ENCODE results near the gene MRPL46.
"Not testable (repeated sequence)": the region's sequence is repeated elsewhere in the genome, so short reads cannot be mapped to it uniquely, and the experiment has no call there.

Gene MRPL46

DNA sequence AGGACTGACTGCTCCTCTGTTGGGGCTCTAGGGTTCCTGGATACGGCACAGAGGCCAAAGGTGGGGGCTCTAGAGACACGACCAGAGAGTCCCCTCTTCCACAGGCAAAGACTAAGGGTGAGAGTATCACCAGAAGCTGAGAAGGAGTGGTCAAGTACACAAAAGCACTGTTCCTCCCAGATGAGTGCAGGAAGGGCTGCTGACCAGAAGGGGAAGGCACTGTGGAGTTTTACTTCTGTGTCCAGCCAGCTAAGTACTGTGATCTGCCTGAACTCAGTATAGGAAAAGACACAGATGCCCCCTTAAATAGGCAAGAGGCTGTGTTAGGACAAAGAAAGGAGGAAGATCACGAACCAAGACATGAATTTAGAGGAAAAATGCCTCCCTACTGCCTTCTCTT is 12.0 kb upstream of the MRPL46 start:
- no peak for DNase-seq (ENCODE audit: extremely low read depth in 1 of 2, low read depth in 1 of 2)

DNA sequence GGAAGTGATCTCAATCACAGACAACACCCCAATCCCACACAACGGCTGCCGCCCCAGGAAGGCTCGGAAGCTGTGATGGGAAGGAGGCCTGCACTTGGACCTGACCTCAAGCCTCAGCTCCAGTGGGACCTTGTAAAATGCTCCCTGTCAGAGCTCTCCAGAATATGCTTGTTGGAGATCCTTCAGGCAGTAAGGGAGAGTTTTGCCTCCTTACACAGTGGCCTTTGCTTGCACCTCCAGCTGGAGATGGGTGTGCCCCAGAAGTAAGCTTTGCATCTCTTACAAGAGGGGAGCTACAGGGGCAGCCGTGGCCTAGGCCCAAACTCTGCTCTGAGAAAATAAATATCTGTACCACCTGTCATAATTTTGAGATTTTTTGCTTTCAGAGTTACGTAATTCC is 10.7 kb upstream of the MRPL46 start:
- DNase-seq (ENCODE audit: extremely low read depth in 1 of 2, low read depth in 1 of 2): no peak

DNA sequence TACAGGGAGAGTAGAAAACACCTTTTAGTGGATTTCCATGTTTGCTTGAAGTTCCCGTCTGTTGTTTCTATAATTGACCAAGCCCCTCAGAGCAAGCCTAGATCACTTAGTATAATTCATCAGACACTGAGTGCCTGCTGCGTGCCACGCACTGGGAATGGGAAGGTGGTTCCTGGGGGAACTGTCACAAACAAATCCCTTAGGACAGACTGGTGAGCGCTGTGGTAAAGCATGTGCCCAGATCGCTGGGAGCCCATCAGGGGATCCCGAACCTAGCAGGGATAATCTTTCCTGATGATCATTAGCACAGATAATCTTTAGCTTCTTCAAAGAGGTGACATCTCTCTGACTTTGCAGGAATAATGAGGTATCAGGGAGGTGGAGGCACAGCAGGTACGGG is 9.9 kb upstream of the MRPL46 start:
- no peak for DNase-seq (ENCODE audit: extremely low read depth in 1 of 2, low read depth in 1 of 2)

DNA sequence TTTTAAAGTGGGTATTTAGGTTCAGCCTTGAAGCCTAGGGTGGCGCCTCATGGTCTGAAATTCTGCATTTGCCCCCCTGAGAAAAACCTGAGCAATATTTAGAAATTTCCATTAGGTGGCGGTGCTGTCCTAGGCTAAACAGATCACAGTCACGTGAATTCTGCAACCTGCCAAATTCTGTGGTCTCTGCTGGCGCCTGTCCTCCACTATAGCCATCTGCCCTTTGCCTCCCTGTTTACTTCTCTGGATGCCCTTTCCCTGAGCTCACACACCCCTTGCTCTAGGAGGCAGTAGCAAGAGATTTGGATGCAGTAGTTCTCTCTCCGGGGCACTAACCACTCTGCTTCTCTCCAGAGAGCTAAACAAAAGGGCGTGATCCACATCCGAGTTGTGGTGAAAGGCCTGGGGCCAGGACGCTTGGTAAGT is 9.5 kb upstream of the MRPL46 start:
- no peak for DNase-seq (ENCODE audit: extremely low read depth in 1 of 2, low read depth in 1 of 2)

DNA sequence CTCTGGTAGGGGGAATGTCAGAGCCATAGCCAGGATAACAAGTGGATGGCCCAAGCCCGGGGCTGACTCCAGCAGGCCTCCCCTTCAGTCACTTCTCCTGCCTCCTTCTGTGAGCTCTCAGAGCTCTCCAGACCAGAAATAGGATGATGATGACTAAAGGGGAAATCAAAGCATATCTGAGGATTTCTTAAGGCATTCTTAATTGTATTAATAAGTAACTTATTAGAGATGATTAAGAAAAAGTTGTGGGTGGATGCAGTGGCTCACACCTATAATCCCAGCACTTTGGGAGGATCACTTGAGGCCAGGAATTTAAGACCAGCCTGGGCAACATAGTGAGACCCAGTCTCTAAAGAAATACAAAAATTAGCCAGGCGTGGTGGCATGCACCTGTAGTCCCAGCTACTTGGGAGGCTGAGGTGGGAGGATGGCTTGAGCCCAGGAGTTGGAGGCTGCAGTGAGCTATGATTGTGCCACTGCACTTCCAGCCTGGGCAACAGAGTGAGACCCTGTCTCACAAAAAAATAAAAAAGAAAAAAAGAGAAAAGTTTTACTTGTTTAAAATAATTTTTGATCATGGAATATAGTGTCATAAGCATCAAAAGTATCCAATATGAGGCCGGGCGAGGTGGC is 6.6 kb upstream of the MRPL46 start:
- not testable (repeated sequence) for DNase-seq (ENCODE audit: extremely low read depth in 1 of 2, low read depth in 1 of 2)

DNA sequence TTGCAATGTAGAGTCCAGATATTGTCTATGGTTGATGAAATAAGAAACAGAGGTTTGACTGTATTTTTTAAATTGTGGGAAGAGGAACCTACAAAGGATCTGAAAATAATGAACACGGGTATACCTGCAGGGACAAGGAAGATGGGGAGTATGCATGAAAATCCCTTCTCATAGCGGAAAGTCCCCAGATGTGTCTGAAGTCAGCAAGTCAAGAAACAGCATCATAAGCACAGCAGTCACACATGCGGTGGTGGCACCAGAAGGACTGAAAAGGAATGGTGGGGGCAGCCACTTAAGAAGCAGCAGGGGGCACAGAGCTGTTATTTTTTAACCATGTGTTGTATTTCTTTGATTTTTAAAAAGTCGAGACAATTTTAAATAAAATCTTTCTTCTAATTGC is 5.0 kb upstream of the MRPL46 start:
- DNase-seq (ENCODE audit: extremely low read depth in 1 of 2, low read depth in 1 of 2): no peak

DNA sequence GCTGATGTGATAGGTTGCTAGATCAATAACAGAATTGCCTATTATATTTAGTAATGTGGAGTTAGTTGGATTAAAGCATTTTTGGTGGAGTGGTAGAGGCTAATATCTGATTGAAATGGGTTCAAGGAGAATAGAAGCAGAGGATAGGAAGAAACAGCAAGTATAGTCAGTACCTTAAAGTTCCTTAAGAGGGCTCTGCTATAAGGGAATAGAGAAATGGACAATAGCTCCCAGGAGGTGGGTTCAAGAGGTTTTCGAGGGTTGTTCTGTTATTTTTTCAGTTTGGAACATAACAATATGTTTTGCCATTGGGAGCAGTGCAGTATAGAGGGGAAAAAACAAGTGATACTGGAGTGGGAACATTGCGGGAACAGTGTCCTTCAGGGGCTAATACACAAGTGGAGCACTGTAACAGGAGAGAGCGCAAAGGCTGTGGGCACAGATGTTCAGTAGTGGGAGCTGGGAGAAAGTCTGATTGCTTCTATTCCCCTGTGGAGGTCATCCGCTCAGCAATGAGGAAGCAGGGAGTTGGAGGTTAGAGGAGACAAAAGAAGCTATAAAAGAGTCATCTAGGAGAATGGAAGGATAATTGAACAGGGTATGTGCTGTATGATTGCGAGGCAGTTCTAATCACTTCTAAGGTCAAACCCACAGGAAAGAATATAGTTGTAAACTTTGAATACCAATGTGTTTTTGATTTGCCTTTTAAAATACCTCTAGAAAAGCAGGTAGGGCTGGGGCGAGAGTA is 3.6 kb upstream of the MRPL46 start:
- DNase-seq (ENCODE audit: extremely low read depth in 1 of 2, low read depth in 1 of 2): no peak

DNA sequence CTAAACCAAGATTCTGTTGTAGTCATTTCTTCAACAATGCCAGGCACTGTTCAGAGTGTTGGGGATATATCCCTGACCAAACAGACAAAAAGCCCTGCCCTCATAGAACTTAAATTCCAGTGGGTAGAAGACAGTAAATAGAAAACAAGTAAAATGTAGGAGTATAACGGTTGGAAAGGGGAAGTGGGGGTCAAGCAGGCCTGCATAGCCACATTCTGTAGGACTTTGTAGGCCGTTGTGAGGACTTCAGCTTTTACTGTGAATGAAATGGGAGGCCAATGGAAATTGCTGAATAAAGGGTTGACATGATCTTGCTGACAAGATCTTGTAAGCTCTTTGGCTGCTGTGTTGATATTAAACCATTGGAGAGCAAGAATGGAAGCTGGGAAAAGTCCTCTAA is 2.1 kb upstream of the MRPL46 start:
- no peak for DNase-seq (ENCODE audit: extremely low read depth in 1 of 2, low read depth in 1 of 2)

DNA sequence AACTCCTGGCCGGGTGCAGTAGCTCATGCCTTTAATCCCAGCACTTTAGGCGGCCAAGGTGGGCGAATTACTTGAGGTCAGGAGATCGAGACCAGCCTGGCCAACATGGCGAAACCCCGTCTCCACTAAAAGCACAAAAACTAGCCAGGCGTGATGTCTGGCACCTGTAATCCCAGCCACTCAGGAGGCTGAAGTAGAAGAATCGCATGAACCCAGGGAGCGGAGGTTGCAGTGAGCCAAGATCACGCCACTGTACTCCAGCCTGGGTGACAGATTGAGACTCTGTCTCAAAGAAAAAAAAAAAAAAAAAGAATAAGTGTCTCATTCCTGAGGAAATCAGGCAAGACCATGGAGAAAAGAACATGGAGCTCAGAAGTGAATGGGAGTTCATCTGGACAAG is 1.5 kb upstream of the MRPL46 start:
- DNase-seq (ENCODE audit: extremely low read depth in 1 of 2, low read depth in 1 of 2): not testable (repeated sequence)

DNA sequence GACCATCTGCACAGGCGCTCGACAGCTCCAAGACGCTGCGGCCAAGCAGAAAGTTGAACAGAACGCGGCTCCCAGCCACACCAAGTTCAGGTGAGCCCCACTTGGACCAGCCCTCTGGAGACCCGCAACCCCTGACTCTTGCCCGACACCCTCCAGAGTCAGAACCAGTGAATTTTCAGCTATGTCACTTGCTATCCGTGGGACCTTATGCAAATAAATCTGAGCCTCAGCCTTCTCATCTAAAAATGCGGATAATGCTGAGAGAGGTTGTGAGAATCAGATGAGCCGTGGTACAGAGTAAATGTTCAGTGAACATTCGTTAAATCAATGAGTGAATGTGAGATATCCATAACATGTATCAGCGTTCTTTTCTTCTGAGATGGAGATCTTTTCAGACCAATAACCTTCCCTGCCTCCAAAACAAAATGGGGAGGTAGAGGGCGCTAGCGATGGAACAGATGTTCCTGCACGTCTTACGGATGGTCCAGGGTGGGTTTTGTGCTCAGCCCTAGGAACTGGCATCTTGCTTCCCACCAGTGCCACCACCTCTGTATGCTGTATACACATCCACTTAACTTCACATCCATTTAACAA is 844 bp upstream of the MRPL46 start:
- DNase-seq (ENCODE audit: extremely low read depth in 1 of 2, low read depth in 1 of 2): no peak

DNA sequence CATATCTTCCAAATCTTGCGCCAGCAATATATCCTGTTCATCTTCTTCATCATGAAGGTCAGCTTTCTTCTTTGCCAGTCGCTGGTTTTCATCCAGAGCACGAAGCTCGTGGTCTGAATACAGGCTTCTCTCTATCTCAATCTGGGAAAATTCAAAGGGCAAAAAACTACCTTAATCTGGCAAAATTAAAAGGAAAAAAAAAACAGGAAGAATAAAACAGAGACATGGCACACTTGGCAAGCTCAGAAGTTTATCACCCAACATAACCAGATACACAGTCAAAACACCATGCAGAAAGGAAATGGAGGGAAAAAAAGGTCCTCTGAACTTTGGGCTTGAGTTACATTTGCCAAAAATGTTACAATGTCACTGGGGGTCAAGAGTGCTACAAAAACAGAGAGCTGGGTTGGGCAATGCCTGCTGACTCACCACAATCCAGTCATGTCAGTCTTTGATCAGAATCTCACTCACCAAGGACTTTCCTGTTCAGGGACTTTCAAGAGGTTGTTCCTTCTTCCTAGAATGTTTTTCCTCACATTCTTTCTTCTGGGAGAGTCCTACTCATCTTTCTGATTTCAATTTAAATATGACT is 1.5 kb downstream of the MRPL46 start:
- DNase-seq (ENCODE audit: extremely low read depth in 1 of 2, low read depth in 1 of 2): peak in 1 of 2 donors; percentile 38

DNA sequence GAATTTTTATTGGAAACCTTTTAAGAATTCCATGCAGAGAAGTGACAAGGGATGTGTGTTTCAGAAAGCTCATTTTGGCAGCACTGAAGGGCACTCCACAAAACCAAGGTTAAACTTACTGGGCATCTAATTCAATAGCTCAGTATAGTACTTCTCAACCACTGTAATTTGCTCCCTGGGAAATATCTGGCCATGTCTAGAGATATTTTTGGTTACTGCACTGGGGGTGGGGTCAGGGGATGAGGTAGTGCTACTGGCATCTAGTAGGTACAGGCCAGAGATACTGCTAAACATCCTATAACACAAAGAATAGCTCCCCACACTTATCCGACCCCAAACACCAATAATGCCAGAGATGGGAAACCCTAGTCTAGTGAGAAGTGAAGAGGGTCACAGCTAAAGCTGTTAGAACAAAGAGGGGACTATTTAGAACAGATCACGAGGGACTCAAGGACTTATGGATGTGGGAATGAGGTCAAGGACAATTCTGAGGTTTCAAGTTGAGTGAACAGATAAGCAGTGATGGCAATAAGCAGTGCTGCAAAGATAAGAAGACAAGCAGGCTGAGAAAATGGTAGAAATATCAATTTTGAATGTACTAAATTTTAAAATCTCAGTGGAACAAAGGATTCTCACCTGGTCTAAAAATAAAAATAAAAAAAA is 3.2 kb downstream of the MRPL46 start:
- DNase-seq (ENCODE audit: extremely low read depth in 1 of 2, low read depth in 1 of 2): no peak

DNA sequence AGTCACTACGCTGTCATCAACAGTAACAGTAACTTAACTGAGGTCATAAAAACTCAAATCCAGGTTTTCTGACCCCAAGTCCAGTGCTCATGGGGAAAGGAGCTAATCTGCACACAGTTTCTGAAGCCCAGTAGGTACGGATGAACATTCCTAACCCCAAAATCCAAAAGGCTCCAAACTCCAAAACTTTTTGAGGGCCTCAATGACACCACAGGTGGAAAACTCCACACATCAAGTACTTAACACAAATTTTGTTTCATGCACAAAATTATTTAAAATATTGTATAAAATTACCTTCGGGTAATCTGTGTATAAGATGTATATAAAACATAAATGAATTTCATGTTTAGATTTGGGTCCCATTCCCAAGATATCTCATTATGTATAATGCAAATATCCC is 10.5 kb downstream of the MRPL46 start:
- no peak for DNase-seq (ENCODE audit: extremely low read depth in 1 of 2, low read depth in 1 of 2)

DNA sequence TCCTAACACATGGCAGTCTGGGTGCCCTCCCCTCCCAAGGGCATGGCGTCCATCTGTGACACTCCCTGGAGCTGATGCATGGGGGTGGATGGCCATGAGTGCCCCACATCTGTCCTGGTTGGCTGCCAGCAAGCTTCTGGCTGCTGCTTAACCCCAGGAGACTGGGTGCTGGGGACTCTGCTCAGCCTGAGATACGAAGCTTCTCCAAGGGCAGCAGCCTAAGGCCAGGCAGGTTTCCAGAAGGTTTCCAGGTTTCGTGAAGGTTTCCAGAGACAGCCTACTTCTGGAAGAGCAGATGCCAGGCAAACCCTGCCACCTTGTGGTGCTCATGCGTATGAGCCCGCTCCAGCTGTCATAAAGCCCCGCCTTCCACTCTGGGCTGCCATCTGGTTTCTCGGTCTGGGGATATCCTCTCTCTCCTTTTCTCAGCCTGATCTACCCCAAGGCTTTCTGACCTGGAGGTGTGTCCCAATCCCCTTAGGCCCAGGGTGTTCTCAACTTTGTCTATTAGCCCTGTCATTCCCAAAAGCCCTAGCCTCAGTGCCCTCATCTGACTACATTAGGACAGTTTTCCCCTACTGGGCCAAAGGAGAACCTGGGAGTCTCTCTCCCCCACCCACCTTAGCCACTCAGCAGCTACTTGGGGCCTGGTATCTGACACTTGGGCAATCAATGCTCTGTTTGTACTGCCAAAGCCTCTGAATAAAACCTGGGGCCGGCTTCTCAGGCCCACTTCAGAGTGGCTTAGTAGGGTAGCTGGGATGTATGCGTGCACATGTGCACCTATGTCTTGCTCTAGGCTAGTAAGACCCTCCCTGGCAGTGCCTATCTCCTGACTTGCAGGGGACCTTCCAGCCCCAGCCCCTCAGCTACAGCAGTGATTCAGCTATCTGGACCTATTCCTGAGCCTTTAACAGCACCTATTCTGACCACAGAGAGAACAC is 12.0 kb downstream of the MRPL46 start:
- DNase-seq (ENCODE audit: extremely low read depth in 1 of 2, low read depth in 1 of 2): peak in 1 of 2 donors; percentile 9

DNA sequence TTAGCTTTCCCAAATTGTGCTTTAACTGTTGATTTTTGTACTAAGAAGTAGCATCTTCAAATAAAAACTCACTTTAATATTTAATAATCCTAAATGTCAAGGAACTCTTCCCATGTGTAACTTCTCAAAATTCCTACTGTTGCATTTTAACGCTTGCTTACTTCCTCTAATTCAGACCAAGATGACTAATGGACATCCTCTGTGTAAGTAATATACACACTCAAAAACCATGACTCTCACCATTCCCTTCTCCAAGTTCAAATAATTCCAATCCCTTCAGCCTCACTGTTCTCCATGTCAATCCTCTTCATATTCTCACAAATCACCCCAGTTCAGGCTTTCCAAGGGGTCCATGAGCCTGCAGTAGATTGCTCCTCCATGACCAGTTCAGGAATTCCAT is 13.0 kb downstream of the MRPL46 start:
- no peak for DNase-seq (ENCODE audit: extremely low read depth in 1 of 2, low read depth in 1 of 2)

DNA sequence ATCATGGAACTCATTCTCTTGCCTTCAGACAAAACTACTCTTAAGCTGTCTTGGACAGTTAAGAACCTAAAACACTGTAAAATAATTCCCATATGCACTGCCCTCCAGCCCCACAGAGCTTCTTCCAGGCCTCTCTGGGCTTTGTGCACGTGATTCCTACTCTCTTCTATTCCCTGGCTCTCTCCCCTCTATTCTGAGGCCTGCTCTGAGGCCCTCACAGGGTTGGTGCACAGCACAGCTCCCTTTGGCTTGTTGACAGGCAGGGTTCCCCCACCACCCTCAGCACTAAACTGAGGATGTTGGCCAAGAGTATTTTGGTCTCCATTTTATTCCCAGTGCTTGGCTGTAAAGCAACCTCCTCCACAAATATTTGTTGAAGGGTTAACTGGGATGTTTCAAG is 13.5 kb downstream of the MRPL46 start:
- DNase-seq (ENCODE audit: extremely low read depth in 1 of 2, low read depth in 1 of 2): no peak

DNA sequence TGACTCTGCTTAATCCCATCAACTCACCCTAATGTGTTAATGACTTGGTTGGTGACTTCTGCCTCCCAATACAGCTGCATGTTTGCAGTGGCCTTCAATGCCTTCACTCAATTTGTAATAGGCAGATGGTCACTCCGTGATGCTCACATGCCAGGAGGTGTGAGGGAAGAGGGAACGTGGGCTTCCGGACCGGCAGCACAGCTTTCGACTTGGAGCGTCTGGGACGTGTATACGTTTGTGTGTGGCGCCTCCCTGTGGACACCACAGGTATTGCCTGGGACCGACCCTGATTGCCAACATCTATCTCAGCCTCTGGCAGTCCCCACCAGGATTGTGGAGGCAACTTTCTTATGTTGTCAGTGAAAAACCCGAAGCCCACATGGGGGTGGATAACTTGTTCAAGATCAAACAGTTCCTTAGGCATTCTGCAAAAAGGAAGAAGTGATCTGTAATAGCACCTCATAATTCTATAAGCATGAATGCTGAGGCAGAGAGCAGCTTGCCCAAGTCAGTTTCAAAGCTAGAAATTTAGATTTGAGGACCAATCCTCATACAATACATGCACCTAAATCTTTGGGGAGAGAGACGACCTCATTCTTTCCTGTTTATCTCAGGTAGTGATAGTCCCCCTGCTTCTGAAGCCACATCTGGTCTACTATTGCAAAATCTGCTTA is 16.9 kb downstream of the MRPL46 start:
- peak; percentile 42 to 57 for DNase-seq (ENCODE audit: extremely low read depth in 1 of 2, low read depth in 1 of 2)

DNA sequence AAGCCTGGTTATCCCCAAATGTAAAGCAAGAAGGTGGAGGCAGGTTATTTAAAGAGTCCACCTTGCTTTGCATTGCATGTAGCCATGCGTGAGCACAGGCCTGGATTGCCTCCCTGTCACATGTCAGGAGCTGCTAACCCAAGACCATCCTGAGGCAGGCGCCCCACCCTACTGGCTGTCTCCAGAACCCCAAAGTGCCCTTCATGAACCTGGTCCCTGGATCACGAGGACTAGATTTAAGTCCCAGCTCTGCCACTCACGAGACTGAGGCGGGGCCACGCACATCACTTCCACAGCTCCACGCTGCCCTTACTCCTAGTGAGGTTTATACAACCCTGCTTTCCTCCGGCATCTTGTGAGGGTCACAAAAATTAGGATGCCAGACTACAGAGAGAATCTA is 17.6 kb downstream of the MRPL46 start:
- DNase-seq (ENCODE audit: extremely low read depth in 1 of 2, low read depth in 1 of 2): no peak

DNA sequence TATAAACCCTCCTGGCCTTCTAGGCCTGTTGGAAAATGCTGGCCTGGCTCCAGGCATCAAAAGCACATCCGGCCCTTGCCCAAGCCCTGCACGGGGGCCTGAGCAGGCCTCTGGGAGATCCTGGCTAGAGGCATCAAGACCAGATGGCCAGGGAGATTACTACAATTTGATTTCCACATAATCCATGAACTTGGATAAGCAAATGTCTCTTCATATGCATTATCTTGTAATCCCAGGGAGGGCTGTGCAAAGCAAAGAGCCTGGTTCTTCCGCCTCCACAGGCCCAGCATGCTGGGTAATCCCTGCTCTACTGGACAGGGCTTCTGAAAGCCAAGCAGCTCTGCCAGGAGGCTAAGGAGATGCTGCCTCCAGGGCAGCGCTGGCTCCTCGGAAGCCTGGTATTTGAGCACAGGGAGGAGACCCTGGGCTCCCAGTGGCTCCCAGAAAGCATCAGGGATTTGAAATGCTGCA is 18.2 kb downstream of the MRPL46 start:
- no peak for DNase-seq (ENCODE audit: extremely low read depth in 1 of 2, low read depth in 1 of 2)

DNA sequence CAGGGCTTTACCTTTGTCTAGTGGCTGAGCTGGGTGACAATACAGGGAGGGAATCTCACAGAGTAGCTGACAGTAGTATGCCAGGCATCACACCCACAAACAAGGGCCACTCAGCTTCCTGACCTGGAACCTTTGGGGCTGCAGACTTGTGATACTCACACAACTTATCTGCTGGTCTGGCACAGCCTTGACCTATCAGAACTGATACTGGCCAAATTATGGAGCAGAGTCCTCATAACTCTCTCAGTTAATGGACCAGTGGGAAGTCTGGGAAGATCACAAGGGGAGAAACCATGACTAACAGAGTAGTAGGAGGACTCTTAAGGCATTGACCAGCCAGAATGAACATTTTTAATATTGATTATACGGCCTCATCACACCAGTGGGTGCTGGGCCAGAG is 19.4 kb downstream of the MRPL46 start:
- no peak for DNase-seq (ENCODE audit: extremely low read depth in 1 of 2, low read depth in 1 of 2)

Measured in stimulated activated CD8-positive, alpha-beta memory T cell treated with anti-CD3 and anti-CD28 coated beads, Interleukin-7, amount 100 ng/mL, for 48 hours (primary cell).